ENCODE measurements around the gene IFT57. TPM values are rescaled to one million over a fixed set of nuclear protein-coding genes. Genes with fewer than 3 reads are reported as not detected.

Gene IFT57
- total and polyA plus RNA-seq, 12 donors = 5.9 to 29.5 (median 20.4) TPM

DNA sequence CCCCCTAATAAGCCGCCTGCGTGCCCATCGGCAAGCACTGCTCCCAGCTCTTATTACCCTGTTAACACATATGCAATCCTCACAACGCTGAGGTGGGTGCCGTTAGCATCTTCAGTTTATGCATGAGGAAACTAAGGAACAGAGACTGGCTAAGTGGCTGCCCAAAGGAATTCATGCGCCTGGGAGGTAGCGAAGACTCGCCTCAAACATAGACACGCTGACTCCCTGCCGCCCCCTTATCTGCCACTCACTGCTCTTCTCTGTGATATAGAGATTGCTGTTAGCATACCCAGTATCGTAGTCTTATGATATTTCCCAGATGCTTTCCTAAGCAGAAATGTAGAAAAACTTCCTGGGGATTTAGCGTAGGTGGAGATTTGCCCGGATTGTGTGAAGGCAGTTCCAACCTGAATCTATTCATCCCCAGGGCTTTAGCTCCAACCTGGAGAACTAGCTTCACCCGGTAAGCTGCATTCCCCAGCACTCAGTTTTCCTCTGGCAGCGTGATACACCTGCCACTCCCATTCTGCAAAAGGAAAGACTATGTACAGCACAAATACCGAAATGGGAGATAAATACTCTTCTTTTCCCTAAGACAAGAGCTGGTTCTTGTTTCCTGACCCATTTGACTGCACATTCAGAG lies 107.7 kb downstream of the IFT57 start:
- no peak overlapping the region for H3K4me3 ChIP-seq
- TF ChIP-seq, protein P1, sequence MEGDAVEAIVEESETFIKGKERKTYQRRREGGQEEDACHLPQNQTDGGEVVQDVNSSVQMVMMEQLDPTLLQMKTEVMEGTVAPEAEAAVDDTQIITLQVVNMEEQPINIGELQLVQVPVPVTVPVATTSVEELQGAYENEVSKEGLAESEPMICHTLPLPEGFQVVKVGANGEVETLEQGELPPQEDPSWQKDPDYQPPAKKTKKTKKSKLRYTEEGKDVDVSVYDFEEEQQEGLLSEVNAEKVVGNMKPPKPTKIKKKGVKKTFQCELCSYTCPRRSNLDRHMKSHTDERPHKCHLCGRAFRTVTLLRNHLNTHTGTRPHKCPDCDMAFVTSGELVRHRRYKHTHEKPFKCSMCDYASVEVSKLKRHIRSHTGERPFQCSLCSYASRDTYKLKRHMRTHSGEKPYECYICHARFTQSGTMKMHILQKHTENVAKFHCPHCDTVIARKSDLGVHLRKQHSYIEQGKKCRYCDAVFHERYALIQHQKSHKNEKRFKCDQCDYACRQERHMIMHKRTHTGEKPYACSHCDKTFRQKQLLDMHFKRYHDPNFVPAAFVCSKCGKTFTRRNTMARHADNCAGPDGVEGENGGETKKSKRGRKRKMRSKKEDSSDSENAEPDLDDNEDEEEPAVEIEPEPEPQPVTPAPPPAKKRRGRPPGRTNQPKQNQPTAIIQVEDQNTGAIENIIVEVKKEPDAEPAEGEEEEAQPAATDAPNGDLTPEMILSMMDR (IDR thresholded peaks at IDR 0.05) = no peak
- no peak for DNase-seq
- WGBS, 2 donors = 64 to 68% methylated on average over 16 of the region's 16 CpGs
- no peaks in the 10 kb centered on the region for H3K9me3 ChIP-seq
- H3K4me1 ChIP-seq = peaks cover 0 to 7% (median 0%) of the 10 kb centered on the region in 9 donors
- intact Hi-C loops (cut with DNase I) = no loop called here
- no peak overlapping the region for H3K27ac ChIP-seq
- peaks cover 0 to 4% (median 0%) of the 10 kb centered on the region in 7 donors for H3K27me3 ChIP-seq
- ATAC-seq = no peak
- no peaks in the 10 kb centered on the region for H3K36me3 ChIP-seq

DNA sequence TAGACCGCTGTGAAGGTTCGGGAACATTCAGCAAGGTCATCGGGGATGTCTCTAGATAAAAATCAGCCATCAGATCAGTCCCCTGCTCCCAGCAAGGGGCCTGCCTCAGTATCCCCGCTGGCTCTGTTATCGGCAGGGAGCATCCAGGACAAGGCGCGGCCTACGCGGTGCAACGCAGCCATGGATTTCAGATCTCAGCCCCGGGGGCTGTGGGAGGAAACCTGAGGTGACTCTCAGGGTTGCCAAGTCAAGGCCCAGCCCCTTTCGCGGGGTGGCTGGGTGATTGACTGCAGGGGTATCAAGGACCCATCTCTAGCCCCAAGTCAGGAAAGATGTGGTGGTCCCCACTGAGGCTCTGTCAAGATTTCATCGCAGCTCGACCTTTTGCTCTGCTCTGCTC lies 108.2 kb downstream of the IFT57 start:
- intact Hi-C loops (cut with DNase I) = no loop called here
- Histone ChIP-seq H3K27me3 (peaks cover 0 to 4% (median 0%) of the 10 kb centered on the region in 7 donors), H3K27ac (no peak overlapping the region), H3K4me3 (no peak overlapping the region), H3K4me1 (peaks cover 0 to 7% (median 0%) of the 10 kb centered on the region in 9 donors), H3K36me3 (no peaks in the 10 kb centered on the region), H3K9me3 (no peaks in the 10 kb centered on the region)
- 91 to 94% methylated on average over 15 of the region's 15 CpGs for WGBS, 2 donors
- DNase-seq (no peak), ATAC-seq (no peak)
- TF ChIP-seq, protein P1 (IDR thresholded peaks at IDR 0.05) = no peak

DNA sequence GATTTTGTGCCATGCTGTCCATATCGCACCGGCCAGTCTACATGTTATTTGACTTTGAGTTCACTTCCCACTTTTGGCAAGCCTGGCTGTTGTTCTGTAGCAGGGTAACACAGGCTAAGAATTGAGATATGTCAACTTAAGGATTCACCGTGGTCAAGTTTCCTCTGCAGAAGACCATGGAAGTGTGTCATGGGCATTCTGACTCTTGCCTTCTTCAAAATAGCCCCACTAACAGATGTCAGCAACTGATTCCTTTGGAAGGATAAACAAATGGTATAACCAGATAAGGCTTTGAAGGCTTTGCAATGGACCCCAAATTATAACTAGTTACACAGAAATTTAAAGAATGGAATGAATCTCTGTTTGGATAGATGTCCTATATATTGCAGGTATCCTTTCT lies 111.3 kb downstream of the IFT57 start:
- intact Hi-C loops (cut with DNase I) = no loop called here
- Histone ChIP-seq H3K27ac (no peak overlapping the region), H3K4me3 (no peak overlapping the region), H3K36me3 (no peaks in the 10 kb centered on the region), H3K4me1 (no peaks in the 10 kb centered on the region), H3K27me3 (no peaks in the 10 kb centered on the region), H3K9me3 (no peaks in the 10 kb centered on the region)
- 74 to 93% methylated on average over 3 of the region's 3 CpGs for WGBS, 2 donors
- TF ChIP-seq, protein P1 (IDR thresholded peaks at IDR 0.05) = no peak
- no peak for DNase-seq
- ATAC-seq = no peak

Other genes with a start within 250 kb of the IFT57 start
- gene CD47, start 131.4 kb downstream of the IFT57 start, total RNA-seq = 10 to 100 TPM; 36.3 to 76.3 (median 51.2) TPM
- 10 to 100 TPM; 17.9 to 32.4 TPM for gene CD47, start 131.4 kb downstream of the IFT57 start, polyA plus RNA-seq
- not detected for gene HHLA2, start 74.1 kb upstream of the IFT57 start, total RNA-seq
- gene HHLA2, start 74.1 kb upstream of the IFT57 start, polyA plus RNA-seq = not detected

Data from heart right ventricle (tissue), 16 donors.